Mesodermal cell (in vitro differentiated cells): ENCODE results near the gene CYB5D1. TPM values are rescaled to one million over a fixed set of nuclear protein-coding genes. Genes with fewer than 3 reads are reported as not detected.
A peak's percentile ranks its signal among the peaks of the same experiment; 100 is the strongest.
"Not testable (repeated sequence)": the region's sequence is repeated elsewhere in the genome, so short reads cannot be mapped to it uniquely, and the experiment has no call there.

Experiments
- H3K27ac ChIP-seq: 2 replicates; pipeline ENCODE4 v1.7.0; 2013; ENCODE audit warnings: mild to moderate bottlenecking, low read depth, low read length, moderate library complexity; ENCODE audit not compliant: severe bottlenecking
- H3K36me3 ChIP-seq: 2 replicates; pipeline ENCODE4 v1.7.1; 2013; ENCODE audit warnings: mild to moderate bottlenecking, low read length, moderate library complexity; ENCODE audit not compliant: control insufficient read depth, insufficient read depth
- H3K4me1 ChIP-seq: one replicate; pipeline ENCODE4 v1.7.1; 2013; ENCODE audit warnings: mild to moderate bottlenecking, low read length; ENCODE audit not compliant: insufficient read depth, control insufficient read depth, poor library complexity, severe bottlenecking
- H3K4me3 ChIP-seq: 2 replicates; pipeline ENCODE4 v1.7.0; 2013; ENCODE audit warnings: low read length, control low read depth, mild to moderate bottlenecking; ENCODE audit not compliant: insufficient read depth, poor library complexity, severe bottlenecking; ENCODE audit errors: extremely low read depth
- H3K9me3 ChIP-seq: 2 replicates; pipeline ENCODE4 v1.7.1; 2013; ENCODE audit warnings: mild to moderate bottlenecking, low read length, moderate library complexity; ENCODE audit not compliant: control insufficient read depth
- WGBS, 2 experiments: methylation state at CpG; one replicate each; pipeline ENCODE4 v1.1.5; 2013; ENCODE audit warnings: missing lambda C conversion rate in 2 of 2; ENCODE audit not compliant: insufficient coverage in 2 of 2; 5-methylcytosine and 5-hydroxymethylcytosine counted together
- polyA plus RNA-seq, 2 experiments: library from polyadenylated mRNA; stranded (reverse); fragments of 50-300 nt; gene quantifications; one replicate each; pipeline ENCODE4 v1.2.3, GENCODE V29; 2013

CYB5D1 gene, protein sequence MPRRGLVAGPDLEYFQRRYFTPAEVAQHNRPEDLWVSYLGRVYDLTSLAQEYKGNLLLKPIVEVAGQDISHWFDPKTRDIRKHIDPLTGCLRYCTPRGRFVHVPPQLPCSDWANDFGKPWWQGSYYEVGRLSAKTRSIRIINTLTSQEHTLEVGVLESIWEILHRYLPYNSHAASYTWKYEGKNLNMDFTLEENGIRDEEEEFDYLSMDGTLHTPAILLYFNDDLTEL
- polyA plus RNA-seq (2013, experiment 1 of 2): 55.6 TPM
- polyA plus RNA-seq (2013, experiment 2 of 2): 97.7 TPM

DNA sequence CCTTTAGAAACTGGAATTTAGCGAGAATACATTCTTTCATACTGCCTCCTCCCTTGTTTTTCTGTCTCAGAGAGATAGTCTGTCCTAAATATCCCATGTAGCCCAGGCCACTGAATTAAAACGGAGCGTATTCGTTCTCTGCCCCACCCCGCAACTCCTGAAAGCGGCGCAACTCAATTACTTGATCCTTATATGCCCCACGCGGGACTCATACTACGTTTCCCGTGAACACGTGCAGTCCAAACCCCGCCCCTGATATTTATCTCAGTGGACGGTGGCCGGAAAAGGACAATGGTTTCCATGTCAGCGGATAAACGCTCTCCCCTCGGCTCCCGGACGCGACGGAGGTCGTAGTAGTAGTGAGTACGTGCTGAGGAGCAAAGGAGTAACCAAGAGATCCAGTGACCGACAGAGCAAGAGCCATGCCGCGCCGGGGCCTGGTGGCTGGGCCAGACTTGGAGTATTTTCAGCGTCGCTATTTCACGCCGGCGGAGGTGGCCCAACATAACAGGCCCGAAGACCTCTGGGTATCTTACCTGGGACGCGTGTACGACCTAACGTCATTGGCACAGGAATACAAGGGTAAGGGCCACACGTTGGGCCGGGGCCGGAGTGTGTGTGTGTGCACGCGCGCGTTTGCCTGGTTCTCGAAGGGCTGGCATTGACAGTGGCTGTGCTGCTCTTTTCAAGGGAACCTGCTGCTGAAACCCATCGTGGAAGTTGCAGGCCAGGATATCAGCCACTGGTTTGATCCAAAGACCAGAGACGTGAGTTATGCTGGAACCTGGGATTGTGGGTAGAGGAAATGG lies at the start of gene CYB5D1:
Gene CYB5D1 (plus strand): TSS at position 291 of the 809 bp plus-strand sequence. CDS start 132 bp downstream, at position 423.
- peaks cover 50% of the 10 kb centered on the region for H3K36me3 ChIP-seq
- H3K9me3 ChIP-seq: no peaks in the 10 kb centered on the region
- peaks cover 34% of the 10 kb centered on the region for H3K4me1 ChIP-seq
- H3K4me3 ChIP-seq: peak within 1 kb of the TSS; percentile 68
- peak within 1 kb of the TSS; percentile 97 for H3K27ac ChIP-seq
- 2% methylated on average over 43 to 46 of the region's 48 CpGs for WGBS, 2 experiments

DNA sequence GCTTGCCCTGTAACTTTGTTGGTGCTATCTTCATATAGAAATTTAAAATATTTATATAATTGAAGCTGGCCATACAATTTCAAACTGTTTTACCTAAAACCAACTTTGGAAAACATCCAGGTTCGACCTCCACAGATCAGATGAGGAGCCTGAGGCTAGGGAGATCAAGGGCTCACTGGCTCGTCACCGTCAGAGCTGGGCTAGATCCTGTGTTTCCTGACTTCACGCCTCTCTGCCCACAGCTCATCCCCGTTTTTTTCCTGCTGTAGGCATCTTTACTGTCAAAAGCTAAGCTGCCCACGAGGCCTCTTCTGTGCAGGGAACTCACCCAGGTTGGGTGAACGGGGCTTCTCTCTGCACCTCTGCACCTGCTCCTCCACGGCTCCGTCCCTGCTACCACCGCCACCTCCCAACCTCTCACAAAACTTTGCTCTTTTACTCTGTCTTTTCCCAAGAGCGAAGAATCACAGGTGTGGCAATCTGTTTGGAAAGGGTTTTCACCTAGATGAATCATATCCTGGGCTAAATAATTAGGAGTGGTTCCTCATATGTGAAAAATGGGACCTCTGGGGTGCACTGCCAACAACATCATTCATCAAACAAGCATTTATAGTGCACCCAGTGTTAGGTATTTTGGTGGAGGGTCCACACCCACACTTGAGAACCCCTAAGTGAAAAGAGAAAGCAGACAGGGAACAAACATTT lies 48.6 kb upstream of the CYB5D1 start:
- Histone ChIP-seq H3K36me3 (no peaks in the 10 kb centered on the region), H3K9me3 (no peaks in the 10 kb centered on the region), H3K4me1 (no peaks in the 10 kb centered on the region), H3K4me3 (no peak overlapping the region), H3K27ac (no peak overlapping the region)
- WGBS, 2 experiments: 75% methylated on average over 7 to 10 of the region's 11 CpGs

DNA sequence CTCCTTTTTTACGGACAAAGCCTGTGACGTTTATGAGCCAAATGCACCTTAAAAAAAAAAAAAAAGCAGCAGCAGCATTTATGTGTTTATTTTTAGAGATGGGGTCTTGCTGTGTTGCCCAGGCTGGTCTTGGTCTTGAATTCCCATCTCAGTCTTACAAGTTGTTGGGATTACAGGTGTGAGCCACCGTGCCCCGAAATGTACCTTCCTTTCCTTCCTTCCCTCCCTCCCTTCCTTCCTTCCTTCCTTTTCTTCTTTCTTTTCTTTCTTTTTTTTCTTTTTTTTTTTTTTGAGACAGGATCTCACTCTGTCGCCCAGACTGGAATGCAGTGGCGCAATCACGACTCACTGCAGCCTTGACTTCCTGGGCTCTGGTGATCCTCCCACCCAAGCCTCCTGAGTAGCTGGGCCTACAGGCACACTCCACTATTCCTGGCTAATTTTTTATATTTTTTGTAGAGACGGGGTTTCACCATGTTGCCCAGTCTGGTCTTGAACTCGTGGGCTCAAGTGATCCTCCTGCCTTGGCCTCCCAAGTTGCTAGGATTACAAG lies 47.9 kb upstream of the CYB5D1 start:
- not testable (repeated sequence) for H3K4me3 ChIP-seq, H3K27ac ChIP-seq, H3K36me3 ChIP-seq, H3K4me1 ChIP-seq, H3K9me3 ChIP-seq
- WGBS, 2 experiments: 91 to 92% methylated on average over 6 to 7 of the region's 9 CpGs

DNA sequence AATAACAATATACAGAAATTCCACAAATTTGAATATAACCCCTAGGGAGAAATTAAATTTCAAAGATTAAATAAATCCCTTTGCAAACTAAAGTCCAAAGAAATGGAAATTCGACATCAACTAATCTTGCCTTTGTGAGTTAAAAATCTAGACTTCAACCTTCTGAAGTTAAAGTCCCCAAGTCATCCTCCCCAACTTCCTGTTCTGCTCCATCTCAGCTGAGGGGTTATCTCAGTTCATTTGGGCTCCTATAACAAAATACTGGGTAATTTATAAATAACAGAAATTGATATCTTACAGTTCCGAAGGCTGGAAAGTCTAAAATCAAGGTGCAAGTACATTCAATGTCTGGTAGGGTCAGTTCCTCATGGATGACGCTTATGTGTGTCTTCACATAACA lies 46.6 kb upstream of the CYB5D1 start:
- Histone ChIP-seq H3K9me3 (no peaks in the 10 kb centered on the region), H3K27ac (no peak overlapping the region), H3K4me1 (no peaks in the 10 kb centered on the region), H3K4me3 (no peak overlapping the region), H3K36me3 (no peaks in the 10 kb centered on the region)
- WGBS, 2 experiments: 90 to 93% methylated on average over 3 of the region's 3 CpGs

DNA sequence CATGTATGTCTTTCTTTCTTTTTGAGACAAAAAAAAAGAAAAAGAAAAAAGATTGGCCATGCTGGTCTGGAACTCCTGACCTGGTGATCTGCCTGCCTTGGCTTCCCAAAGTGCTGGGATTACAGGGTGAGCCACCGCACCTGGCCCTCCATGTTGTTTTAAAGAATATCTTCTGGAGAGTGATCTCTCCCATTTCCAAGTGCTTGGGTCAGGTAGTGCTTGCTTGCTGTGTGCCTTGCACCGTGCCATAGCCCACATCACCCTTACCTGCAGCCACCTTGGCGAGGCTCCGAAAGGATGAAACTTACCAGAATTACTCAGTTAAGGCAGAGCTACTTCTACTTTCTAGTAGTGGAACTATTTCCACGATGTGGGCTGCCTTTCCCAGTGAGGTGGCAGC lies 42.8 kb upstream of the CYB5D1 start:
- Histone ChIP-seq H3K4me1 (peaks cover 2% of the 10 kb centered on the region), H3K27ac (no peak overlapping the region), H3K4me3 (no peak overlapping the region), H3K36me3 (no peaks in the 10 kb centered on the region), H3K9me3 (no peaks in the 10 kb centered on the region)
- 88 to 90% methylated on average over 3 of the region's 5 CpGs for WGBS, 2 experiments

DNA sequence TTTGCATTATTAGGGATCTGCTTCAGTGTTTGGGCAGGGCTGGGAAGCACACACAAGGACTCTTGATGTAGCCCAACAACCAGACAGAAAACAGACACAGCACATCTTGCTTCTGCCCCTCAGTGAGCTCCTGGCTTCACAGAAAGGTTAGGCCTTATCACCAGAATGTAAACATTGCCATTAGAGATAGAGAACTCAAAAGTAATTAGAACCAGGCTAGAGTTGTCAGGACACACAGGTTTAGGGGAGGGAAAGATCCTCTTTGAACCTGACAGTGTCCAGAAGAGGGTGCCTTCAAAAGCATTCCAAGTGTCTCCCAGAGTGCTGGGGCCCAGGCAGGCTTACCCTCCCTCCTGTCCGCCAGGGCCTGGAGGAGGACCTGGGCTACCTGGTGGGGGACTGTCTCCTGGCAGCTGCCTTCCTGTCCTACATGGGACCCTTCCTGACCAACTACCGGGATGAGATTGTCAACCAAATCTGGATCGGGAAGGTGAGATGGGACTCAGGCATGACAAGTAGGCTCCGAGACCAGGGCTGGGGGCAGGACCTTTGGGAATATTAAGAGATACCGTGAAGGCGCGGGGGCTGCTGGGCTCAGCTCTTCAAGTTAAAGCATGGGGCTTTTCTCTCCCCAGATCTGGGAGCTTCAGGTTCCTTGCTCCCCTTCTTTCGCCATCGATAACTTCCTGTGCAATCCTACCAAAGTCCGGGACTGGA lies 40.7 kb upstream of the CYB5D1 start:
- Histone ChIP-seq H3K4me1 (peaks cover 2% of the 10 kb centered on the region), H3K36me3 (no peaks in the 10 kb centered on the region), H3K9me3 (no peaks in the 10 kb centered on the region), H3K27ac (peak overlapping the region; percentile 62), H3K4me3 (no peak overlapping the region)
- WGBS, 2 experiments: 85 to 86% methylated on average over 9 to 10 of the region's 10 CpGs

DNA sequence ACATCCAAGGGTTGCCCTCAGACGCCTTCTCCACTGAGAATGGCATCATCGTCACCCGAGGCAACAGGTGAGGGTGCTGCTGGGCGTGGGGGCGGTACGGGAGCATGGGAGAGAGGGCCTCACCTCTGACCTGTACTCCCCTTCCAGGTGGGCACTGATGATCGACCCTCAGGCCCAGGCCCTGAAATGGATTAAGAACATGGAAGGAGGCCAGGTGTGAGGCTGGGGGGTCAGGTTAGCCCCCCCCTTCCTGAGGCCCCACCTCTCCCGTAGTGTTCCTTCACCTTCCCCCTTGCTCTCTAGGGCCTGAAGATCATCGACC lies 40.2 kb upstream of the CYB5D1 start:
- peaks cover 2% of the 10 kb centered on the region for H3K4me1 ChIP-seq
- H3K9me3 ChIP-seq: no peaks in the 10 kb centered on the region
- WGBS, 2 experiments: 96% methylated on average over 5 to 8 of the region's 9 CpGs
- H3K36me3 ChIP-seq: no peaks in the 10 kb centered on the region
- H3K27ac ChIP-seq: no peak overlapping the region
- H3K4me3 ChIP-seq: no peak overlapping the region

DNA sequence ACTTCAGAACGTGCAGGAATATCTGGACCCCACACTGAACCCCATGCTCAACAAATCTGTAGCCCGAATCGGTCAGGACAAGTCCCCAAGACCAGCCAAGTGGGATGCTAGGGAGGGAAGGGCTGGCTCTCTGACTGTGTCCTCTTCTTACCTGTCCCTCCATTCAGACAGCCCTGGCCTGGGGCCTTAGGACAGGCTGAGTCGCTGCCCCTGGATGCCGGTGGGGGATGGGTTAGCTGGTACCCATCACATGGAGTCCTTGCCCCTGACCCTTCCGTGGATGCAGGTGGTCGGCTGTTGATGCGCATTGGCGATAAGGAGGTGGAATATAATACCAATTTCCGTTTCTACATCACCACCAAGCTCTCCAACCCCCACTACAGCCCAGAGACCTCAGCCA lies 39.8 kb upstream of the CYB5D1 start:
- H3K36me3 ChIP-seq: no peaks in the 10 kb centered on the region
- no peak overlapping the region for H3K27ac ChIP-seq
- WGBS, 2 experiments: 82 to 86% methylated on average over 3 to 5 of the region's 10 CpGs
- no peak overlapping the region for H3K4me3 ChIP-seq
- peaks cover 2% of the 10 kb centered on the region for H3K4me1 ChIP-seq
- H3K9me3 ChIP-seq: no peaks in the 10 kb centered on the region

DNA sequence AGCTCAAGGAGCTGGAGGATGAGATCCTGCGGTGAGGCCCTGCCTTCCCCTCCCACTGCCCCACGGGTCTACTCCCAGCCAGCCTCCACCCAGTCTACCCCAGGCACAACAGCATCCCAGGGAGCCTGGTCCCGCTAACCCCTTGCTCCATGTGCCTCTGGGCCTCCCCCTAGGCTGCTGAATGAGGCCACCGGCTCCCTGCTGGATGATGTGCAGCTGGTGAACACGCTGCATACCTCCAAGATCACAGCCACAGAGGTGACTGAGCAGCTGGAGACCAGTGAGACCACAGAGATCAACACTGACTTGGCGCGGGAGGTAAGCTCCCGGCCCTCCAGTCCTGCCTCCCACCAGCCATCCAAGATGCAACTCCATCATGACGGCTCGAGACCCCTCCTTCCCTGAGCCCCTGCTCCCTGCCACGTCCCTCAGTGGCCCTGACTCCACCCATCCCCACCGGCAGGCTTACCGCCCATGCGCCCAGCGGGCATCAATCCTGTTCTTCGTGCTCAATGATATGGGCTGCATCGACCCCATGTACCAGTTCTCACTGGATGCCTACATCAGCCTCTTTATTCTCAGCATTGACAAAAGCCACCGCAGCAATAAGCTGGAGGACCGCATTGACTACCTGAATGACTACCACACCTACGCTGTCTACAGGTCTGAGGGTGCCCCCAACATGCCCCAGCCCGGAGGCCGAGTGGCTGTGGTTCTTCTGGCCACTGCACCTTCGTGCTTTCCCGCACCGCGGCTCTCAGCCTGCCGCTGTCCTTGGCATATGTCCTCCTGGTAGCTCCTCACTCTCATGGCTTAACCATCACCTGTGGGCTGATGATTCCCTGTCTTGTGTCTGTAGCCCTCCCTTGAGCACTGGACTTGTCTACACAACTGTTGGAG lies 38.8 kb upstream of the CYB5D1 start:
- H3K27ac ChIP-seq: no peak overlapping the region
- H3K36me3 ChIP-seq: no peaks in the 10 kb centered on the region
- no peak overlapping the region for H3K4me3 ChIP-seq
- H3K9me3 ChIP-seq: no peaks in the 10 kb centered on the region
- WGBS, 2 experiments: 93% methylated on average over 25 to 26 of the region's 27 CpGs
- H3K4me1 ChIP-seq: peaks cover 2% of the 10 kb centered on the region
